ENCODE data around the gene SELENOM. TPM values are rescaled to one million over a fixed set of nuclear protein-coding genes. Genes with fewer than 3 reads are reported as not detected.
"Not testable (repeated sequence)": the region's sequence is repeated elsewhere in the genome, so short reads cannot be mapped to it uniquely, and the experiment has no call there.

SELENOM gene
- total and polyA plus RNA-seq, 7 experiments from 2014 or later, result 9.1 to 175 (median 69.9) TPM

DNA sequence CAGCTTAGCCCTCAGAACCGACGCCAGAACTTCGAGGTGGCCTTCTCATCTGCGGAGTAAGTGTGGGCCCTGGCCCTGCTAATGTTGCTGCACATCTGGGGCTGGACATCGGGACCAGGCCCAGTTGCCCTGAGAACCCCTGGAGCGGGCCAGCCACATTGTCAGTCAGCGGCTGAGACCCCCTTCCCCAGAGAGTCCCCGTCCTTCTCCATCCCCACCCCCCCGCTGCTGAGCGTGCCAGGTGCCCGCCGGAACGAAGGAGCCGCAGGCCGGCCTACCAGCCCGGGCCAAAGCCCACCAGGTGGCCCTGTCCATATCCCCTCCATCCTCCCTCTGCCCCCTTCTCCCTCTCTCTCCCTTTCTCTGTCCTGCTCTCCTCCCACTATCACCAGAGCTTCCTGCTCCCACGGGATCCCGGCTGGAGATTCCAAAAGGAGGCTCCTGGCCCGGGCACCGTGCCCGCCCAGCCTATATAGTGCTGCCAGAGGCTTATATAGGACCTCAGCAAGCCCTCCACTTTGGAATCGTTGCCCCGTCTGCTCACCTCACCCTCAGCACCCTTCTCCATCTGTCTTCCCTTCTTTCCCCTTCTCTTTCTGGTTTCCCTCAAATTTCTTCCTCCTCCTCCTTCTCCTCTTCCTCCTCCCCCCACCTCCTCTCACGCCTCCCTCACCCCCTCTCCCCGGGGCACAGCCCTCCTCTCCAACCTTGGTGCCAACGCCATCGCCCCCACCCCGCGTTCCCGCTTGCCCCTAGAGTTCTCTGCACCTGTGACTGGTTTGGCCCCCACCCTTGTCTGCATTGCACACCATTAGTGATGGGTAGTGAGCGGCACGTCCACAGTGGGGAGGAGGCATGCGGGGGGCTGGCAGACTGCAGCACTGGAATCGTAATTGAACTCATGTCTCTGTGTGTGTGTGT lies 7.3 kb downstream of the SELENOM start:
- ChIA-PET POLR2A (no interaction called here), CTCF (no interaction called here)
- peaks cover 0 to 8% (median 0%) of the 10 kb centered on the region in 3 experiments for H3K36me3 ChIP-seq (ENCODE audit: control insufficient read depth in 2 of 3, insufficient read depth in 3 of 3, low read length in 3 of 3)
- intact Hi-C loops (cut with micrococcal nuclease), result loop anchor here in 1 of 2 donors (10.0 kb wide), 1 partner anchor 535 kb away; no protein-coding TSS in a partner anchor
- H3K36me3 Mint-ChIP-seq, result peaks cover 0 to 8% (median 0%) of the 10 kb centered on the region in 5 donors
- no peaks in the 10 kb centered on the region for H3K4me1 ChIP-seq (ENCODE audit: control insufficient read depth in 2 of 2, insufficient read depth in 2 of 2, low read length in 2 of 2)
- H3K4me3 ChIP-seq (ENCODE audit: low read length), result no peak overlapping the region
- H3K27me3 Mint-ChIP-seq, result no peaks in the 10 kb centered on the region
- DNase-seq (no peak), ATAC-seq (no peak)
- H3K4me3 Mint-ChIP-seq, result no peak overlapping the region
- no peak overlapping the region for H3K27ac Mint-ChIP-seq
- no peaks in the 10 kb centered on the region for H3K9me3 ChIP-seq (ENCODE audit: control insufficient read depth in 2 of 3, low read length in 3 of 3)
- no peak overlapping the region for H3K27ac ChIP-seq (ENCODE audit: low read depth, low read length)
- H3K27me3 ChIP-seq (ENCODE audit: control insufficient read depth in 2 of 2, insufficient read depth in 2 of 2, low read length in 2 of 2), result no peaks in the 10 kb centered on the region
- no peaks in the 10 kb centered on the region for H3K9me3 Mint-ChIP-seq
- peaks cover 0 to 2% (median 0%) of the 10 kb centered on the region in 7 donors for H3K4me1 Mint-ChIP-seq

DNA sequence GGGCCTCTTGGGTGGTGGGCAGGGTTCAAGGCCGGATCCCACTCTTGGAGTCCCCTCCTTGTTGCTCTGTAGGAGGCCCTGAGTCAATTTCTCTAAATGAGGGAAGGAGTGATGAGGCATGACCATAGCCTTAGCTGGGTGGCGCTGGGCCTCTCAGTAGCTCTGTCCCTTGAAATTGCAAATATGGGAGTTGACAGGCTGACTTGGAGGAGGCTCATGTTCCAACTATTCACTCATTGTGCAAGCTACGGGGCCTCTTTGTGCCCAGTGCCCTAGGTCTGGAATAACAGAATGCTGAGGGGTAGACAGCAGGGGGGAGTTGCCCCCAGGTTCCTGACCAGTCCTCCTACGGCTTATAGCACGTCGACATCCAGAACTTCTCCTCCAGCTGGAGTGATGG lies 8.0 kb downstream of the SELENOM start:
- intact Hi-C loops (cut with micrococcal nuclease), result no loop called here
- no peaks in the 10 kb centered on the region for H3K27me3 ChIP-seq (ENCODE audit: control insufficient read depth in 2 of 2, insufficient read depth in 2 of 2, low read length in 2 of 2)
- no peak overlapping the region for H3K4me3 Mint-ChIP-seq
- ATAC-seq, result no peak
- H3K27ac ChIP-seq (ENCODE audit: low read depth, low read length), result no peak overlapping the region
- H3K4me3 ChIP-seq (ENCODE audit: low read length), result no peak overlapping the region
- H3K27me3 Mint-ChIP-seq, result no peaks in the 10 kb centered on the region
- H3K9me3 Mint-ChIP-seq, result no peaks in the 10 kb centered on the region
- peaks cover 0 to 8% (median 0%) of the 10 kb centered on the region in 5 donors for H3K36me3 Mint-ChIP-seq
- ChIA-PET CTCF (no interaction called here), POLR2A (interaction anchor here (0.5 kb wide), 1 partner anchor 15 kb away, joined by 3 read pairs; no protein-coding TSS in a partner anchor)
- no peaks in the 10 kb centered on the region for H3K9me3 ChIP-seq (ENCODE audit: control insufficient read depth in 2 of 3, low read length in 3 of 3)
- peaks cover 0 to 4% (median 0%) of the 10 kb centered on the region in 3 experiments for H3K36me3 ChIP-seq (ENCODE audit: control insufficient read depth in 2 of 3, insufficient read depth in 3 of 3, low read length in 3 of 3)
- DNase-seq, result no peak
- H3K4me1 Mint-ChIP-seq, result peaks cover 0 to 2% (median 0%) of the 10 kb centered on the region in 7 donors
- no peak overlapping the region for H3K27ac Mint-ChIP-seq
- H3K4me1 ChIP-seq (ENCODE audit: control insufficient read depth in 2 of 2, insufficient read depth in 2 of 2, low read length in 2 of 2), result no peaks in the 10 kb centered on the region

DNA sequence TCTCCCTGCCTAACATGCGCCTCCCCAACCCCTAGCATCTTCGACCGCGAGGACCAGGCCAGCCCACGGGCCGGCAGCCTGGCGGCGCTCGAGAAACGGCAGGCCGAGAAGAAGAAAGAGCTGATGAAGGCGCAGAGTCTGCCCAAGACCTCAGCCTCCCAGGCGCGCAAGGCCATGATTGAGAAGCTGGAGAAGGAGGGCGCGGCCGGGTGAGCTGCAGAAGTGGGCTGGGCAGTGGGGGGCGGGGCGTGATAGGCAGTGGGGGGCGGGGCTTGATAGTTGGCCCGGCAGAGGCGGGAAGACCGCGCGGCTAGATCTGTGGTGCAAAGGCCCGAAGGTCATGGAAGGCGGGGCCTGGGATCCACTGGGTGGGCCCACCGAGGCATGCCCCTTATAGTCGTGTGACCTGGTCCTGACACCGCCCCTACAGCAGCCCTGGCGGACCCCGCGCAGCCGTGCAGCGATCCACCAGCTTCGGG lies 8.7 kb downstream of the SELENOM start:
- intact Hi-C loops (cut with micrococcal nuclease), result no loop called here
- no peaks in the 10 kb centered on the region for H3K27me3 Mint-ChIP-seq
- Histone ChIP-seq H3K36me3 (ENCODE audit: control insufficient read depth in 2 of 3, insufficient read depth in 3 of 3, low read length in 3 of 3) (no peaks in the 10 kb centered on the region), H3K4me3 (ENCODE audit: low read length) (no peak overlapping the region), H3K27me3 (ENCODE audit: control insufficient read depth in 2 of 2, insufficient read depth in 2 of 2, low read length in 2 of 2) (no peaks in the 10 kb centered on the region), H3K27ac (ENCODE audit: low read depth, low read length) (no peak overlapping the region), H3K4me1 (ENCODE audit: control insufficient read depth in 2 of 2, insufficient read depth in 2 of 2, low read length in 2 of 2) (no peaks in the 10 kb centered on the region), H3K9me3 (ENCODE audit: control insufficient read depth in 2 of 3, low read length in 3 of 3) (no peaks in the 10 kb centered on the region)
- H3K9me3 Mint-ChIP-seq, result no peaks in the 10 kb centered on the region
- peaks cover 0 to 2% (median 0%) of the 10 kb centered on the region in 7 donors for H3K4me1 Mint-ChIP-seq
- H3K36me3 Mint-ChIP-seq, result peaks cover 0 to 8% (median 0%) of the 10 kb centered on the region in 5 donors
- ChIA-PET CTCF (no interaction called here), POLR2A (interaction anchor here (0.5 kb wide), 1 partner anchor 15 kb away, joined by 3 read pairs; no protein-coding TSS in a partner anchor)
- no peak overlapping the region for H3K27ac Mint-ChIP-seq
- DNase-seq (no peak), ATAC-seq (no peak)
- H3K4me3 Mint-ChIP-seq, result no peak overlapping the region

DNA sequence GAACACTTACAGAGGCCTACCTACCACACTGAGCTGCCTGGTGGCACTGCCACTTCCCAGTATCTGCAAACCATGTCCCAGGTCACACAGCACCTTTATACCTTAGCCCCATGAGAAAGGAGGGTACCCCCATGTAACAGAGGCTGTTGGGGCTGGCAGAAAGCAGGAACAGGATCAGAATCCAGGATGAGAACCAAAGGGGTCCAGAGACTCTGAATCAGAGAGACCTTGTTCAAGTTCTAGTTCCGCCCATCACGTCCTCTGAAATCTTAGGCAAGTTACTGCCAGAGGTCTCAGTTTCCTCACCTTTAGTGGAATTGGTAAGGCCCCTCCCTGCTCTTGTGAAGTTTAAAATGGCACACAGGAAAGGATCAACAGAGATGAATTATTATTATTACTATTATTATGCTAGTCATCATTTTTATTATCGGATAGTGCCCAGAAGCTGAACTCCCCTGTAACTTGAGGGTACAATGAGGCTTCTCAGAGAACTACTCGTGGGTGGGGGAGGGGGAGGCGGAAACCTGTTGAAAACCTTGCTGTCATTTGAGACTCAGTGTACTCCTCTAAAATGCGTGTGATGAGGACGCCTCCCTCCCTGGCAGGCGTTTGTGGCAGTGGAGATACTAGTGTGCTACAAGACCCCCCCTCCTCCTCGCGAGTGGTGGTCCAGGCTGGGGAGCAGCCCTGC lies 9.3 kb downstream of the SELENOM start:
- Mint-ChIP-seq H3K4me1 (peaks cover 0 to 2% (median 0%) of the 10 kb centered on the region in 7 donors), H3K9me3 (no peaks in the 10 kb centered on the region), H3K4me3 (no peak overlapping the region), H3K36me3 (peaks cover 0 to 8% (median 0%) of the 10 kb centered on the region in 5 donors), H3K27me3 (no peaks in the 10 kb centered on the region), H3K27ac (no peak overlapping the region)
- ATAC-seq (no peak), DNase-seq (no peak)
- POLR2A ChIA-PET, result no interaction called here
- CTCF ChIA-PET, result no interaction called here
- Histone ChIP-seq H3K27me3 (ENCODE audit: control insufficient read depth in 2 of 2, insufficient read depth in 2 of 2, low read length in 2 of 2) (no peaks in the 10 kb centered on the region), H3K36me3 (ENCODE audit: control insufficient read depth in 2 of 3, insufficient read depth in 3 of 3, low read length in 3 of 3) (no peaks in the 10 kb centered on the region), H3K4me3 (ENCODE audit: low read length) (no peak overlapping the region), H3K4me1 (ENCODE audit: control insufficient read depth in 2 of 2, insufficient read depth in 2 of 2, low read length in 2 of 2) (no peaks in the 10 kb centered on the region), H3K9me3 (ENCODE audit: control insufficient read depth in 2 of 3, low read length in 3 of 3) (no peaks in the 10 kb centered on the region), H3K27ac (ENCODE audit: low read depth, low read length) (no peak overlapping the region)
- intact Hi-C loops (cut with micrococcal nuclease), result no loop called here

DNA sequence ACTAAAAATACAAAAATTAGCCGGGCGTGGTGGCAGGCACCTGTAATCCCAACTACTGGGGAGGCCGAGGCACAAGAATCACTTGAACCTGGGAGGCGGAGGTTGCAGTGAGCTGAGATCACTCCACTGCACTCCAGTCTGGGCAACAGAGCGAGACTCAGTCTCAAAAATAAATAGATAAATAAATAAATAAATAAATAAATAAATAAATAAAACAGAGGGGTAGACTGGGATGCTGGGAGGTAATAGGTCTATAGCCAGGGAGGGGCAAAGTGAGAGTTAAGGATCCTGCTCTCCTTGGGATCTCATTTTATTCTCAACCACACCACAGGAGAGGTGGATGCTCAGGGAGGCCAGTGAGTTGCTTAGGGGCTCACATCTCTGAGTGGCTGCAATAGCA lies 9.8 kb downstream of the SELENOM start:
- H3K4me3 Mint-ChIP-seq; H3K4me3 ChIP-seq (ENCODE audit: low read length); ATAC-seq; H3K27me3 ChIP-seq (ENCODE audit: control insufficient read depth in 2 of 2, insufficient read depth in 2 of 2, low read length in 2 of 2); H3K4me1 ChIP-seq (ENCODE audit: control insufficient read depth in 2 of 2, insufficient read depth in 2 of 2, low read length in 2 of 2); H3K9me3 ChIP-seq (ENCODE audit: control insufficient read depth in 2 of 3, low read length in 3 of 3); H3K36me3 ChIP-seq (ENCODE audit: control insufficient read depth in 2 of 3, insufficient read depth in 3 of 3, low read length in 3 of 3); intact Hi-C loops (cut with micrococcal nuclease); DNase-seq; CTCF ChIA-PET; H3K27ac ChIP-seq (ENCODE audit: low read depth, low read length); H3K9me3 Mint-ChIP-seq; H3K4me1 Mint-ChIP-seq; H3K27ac Mint-ChIP-seq; H3K36me3 Mint-ChIP-seq; H3K27me3 Mint-ChIP-seq: not testable (repeated sequence)
- POLR2A ChIA-PET, result interaction anchor here (0.6 kb wide), 1 partner anchor 196 kb away, joined by 3 read pairs; no protein-coding TSS in a partner anchor

DNA sequence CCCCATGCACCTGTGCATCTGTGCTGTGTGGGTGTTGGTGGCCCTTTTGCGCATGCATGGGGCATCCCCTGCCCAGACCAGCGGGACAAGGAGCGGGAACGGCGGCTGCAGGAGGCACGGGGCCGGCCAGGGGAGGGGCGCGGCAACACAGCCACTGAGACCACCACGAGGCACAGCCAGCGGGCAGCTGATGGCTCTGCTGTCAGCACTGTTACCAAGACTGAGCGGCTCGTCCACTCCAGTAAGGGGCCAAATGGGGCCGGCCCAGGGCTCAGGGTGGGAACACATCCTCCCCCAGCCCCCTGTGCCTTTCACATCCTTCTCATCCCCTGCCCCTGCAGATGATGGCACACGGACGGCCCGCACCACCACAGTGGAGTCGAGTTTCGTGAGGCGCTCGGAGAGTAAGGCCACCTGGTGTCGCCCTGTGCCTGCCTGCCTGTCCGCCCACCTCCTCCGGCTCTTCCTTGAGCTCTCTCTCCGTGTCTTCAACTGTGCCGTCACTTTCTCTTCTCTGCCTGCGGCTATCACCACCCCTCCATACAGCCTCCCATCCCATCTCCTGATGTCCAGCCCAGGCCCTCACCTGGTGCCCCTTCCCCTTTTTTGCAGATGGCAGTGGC lies 10.6 kb downstream of the SELENOM start:
- ATAC-seq, result no peak

More for the DNA sequence above, 10.6 kb downstream of the SELENOM start:
- no peak overlapping the region for H3K27ac Mint-ChIP-seq
- H3K4me1 Mint-ChIP-seq, result peaks cover 0 to 2% (median 0%) of the 10 kb centered on the region in 7 donors
- no peaks in the 10 kb centered on the region for H3K27me3 Mint-ChIP-seq
- CTCF ChIA-PET, result no interaction called here
- H3K4me1 ChIP-seq (ENCODE audit: control insufficient read depth in 2 of 2, insufficient read depth in 2 of 2, low read length in 2 of 2), result no peaks in the 10 kb centered on the region
- no peaks in the 10 kb centered on the region for H3K27me3 ChIP-seq (ENCODE audit: control insufficient read depth in 2 of 2, insufficient read depth in 2 of 2, low read length in 2 of 2)
- H3K27ac ChIP-seq (ENCODE audit: low read depth, low read length), result no peak overlapping the region
- no peaks in the 10 kb centered on the region for H3K9me3 ChIP-seq (ENCODE audit: control insufficient read depth in 2 of 3, low read length in 3 of 3)
- H3K9me3 Mint-ChIP-seq, result no peaks in the 10 kb centered on the region
- no peak overlapping the region for H3K4me3 ChIP-seq (ENCODE audit: low read length)
- peaks cover 0 to 8% (median 0%) of the 10 kb centered on the region in 5 donors for H3K36me3 Mint-ChIP-seq
- no peaks in the 10 kb centered on the region for H3K36me3 ChIP-seq (ENCODE audit: control insufficient read depth in 2 of 3, insufficient read depth in 3 of 3, low read length in 3 of 3)
- DNase-seq, result no peak
- H3K4me3 Mint-ChIP-seq, result no peak overlapping the region
- intact Hi-C loops (cut with micrococcal nuclease), result no loop called here
- POLR2A ChIA-PET, result interaction anchor here (0.6 to 1.5 kb wide), 2 partner anchors 11 to 197 kb away, joined by 3 to 7 read pairs; partner anchors contain the start of gene SELENOM

Data from naive thymus-derived CD4-positive, alpha-beta T cell (primary cell).